IMR-90 (cell line): ENCODE results near the gene GRIK3. TPM values are rescaled to one million over a fixed set of nuclear protein-coding genes. Genes with fewer than 3 reads are reported as not detected.

ENCODE experiments used
- ATAC-seq: fragments of 200-7000 bp; cut with Tn5 transposase; 2 replicates; pipeline ENCODE4 v1.9.1; 2020; ENCODE audit warnings: low read depth, mild to moderate bottlenecking, moderate library complexity
- Bru-seq: library from RNA; stranded (reverse); fragments of 400-500 nt; gene quantifications from one replicate; lab custom pipeline; 2021; lab: Mats Ljungman, UMichigan
- BruChase-seq, 2 experiments: library from RNA; stranded (reverse); fragments of 400-500 nt; gene quantifications; one replicate each; lab custom pipeline; 2021; lab: Mats Ljungman, UMichigan
- BruUV-seq: library from RNA; stranded (reverse); fragments of 400-500 nt; replicated peaks from 2 replicates; lab custom pipeline; 2021; lab: Mats Ljungman, UMichigan
- CTCF ChIA-PET: fragments of 300-600 bp; formaldehyde crosslinking; extraction: SDS; loops from one replicate; lab custom pipeline; 2021; ENCODE audit warnings: antibody characterized with exemption; lab: Yijun Ruan, JAX
- POLR2A ChIA-PET: fragments of 300-600 bp; sonication (Branson Sonifier 250); formaldehyde crosslinking; loops from one replicate; lab custom pipeline; 2022; ENCODE audit warnings: antibody characterized with exemption; ENCODE audit not compliant: unreplicated experiment; lab: Charles Lee
- DNase-seq: peaks from one replicate; pipeline ENCODE4 v3.0.0; 2013
- H2AFZ ChIP-seq: replicated peaks from 2 replicates; pipeline ENCODE3; 2013; ENCODE audit warnings: low read length, mild to moderate bottlenecking; ENCODE audit not compliant: poor library complexity
- H2AK5ac ChIP-seq: 2 replicates; pipeline ENCODE4 v1.6.1; 2013; ENCODE audit warnings: low read depth, low read length, inconsistent platforms
- H2AK9ac ChIP-seq: replicated peaks from 2 replicates; pipeline ENCODE3; 2013; ENCODE audit warnings: mild to moderate bottlenecking, low read depth, low read length, moderate library complexity; ENCODE audit not compliant: poor library complexity
- H2BK120ac ChIP-seq: 2 replicates; pipeline ENCODE4 v1.6.1; 2013; ENCODE audit warnings: low read depth, low read length, inconsistent platforms
- H2BK15ac ChIP-seq: 3 replicates; pipeline ENCODE4 v1.6.1; 2013; ENCODE audit warnings: low read depth, low read length, inconsistent platforms
- H2BK20ac ChIP-seq: 2 replicates; pipeline ENCODE4 v1.6.1; 2013; ENCODE audit warnings: low read depth, mild to moderate bottlenecking, inconsistent platforms, low read length, moderate library complexity
- H2BK5ac ChIP-seq: 2 replicates; pipeline ENCODE4 v1.6.1; 2013; ENCODE audit warnings: mild to moderate bottlenecking, low read depth, low read length, inconsistent platforms; ENCODE audit not compliant: poor library complexity, severe bottlenecking
- H3K14ac ChIP-seq: replicated peaks from 2 replicates; pipeline ENCODE4 v1.6.1; 2013; ENCODE audit warnings: low read depth, low read length, inconsistent platforms
- H3K18ac ChIP-seq: 2 replicates; pipeline ENCODE4 v1.6.1; 2013; ENCODE audit warnings: low read depth, low read length, control low read depth
- H3K23ac ChIP-seq: 2 replicates; pipeline ENCODE4 v1.6.1; 2013; ENCODE audit warnings: low read depth, low read length, inconsistent platforms
- H3K27ac ChIP-seq: 2 replicates; pipeline ENCODE4 v1.5.1; 2013; ENCODE audit warnings: mild to moderate bottlenecking, control low read depth, low read length; ENCODE audit not compliant: insufficient read depth
- H3K27me3 ChIP-seq: 2 replicates; pipeline ENCODE4 v1.6.1; 2013; ENCODE audit warnings: low read length; ENCODE audit not compliant: control insufficient read depth, insufficient read depth
- H3K36me3 ChIP-seq: 2 replicates; pipeline ENCODE4 v1.6.1; 2013; ENCODE audit warnings: low read length, mixed read lengths; ENCODE audit not compliant: control insufficient read depth, insufficient read depth
- H3K4ac ChIP-seq: 2 replicates; pipeline ENCODE4 v1.6.1; 2013; ENCODE audit warnings: low read depth, low read length, inconsistent platforms
- H3K4me1 ChIP-seq: 2 replicates; pipeline ENCODE4 v1.6.1; 2013; ENCODE audit warnings: low read length, mixed read lengths; ENCODE audit not compliant: control insufficient read depth, insufficient read depth
- H3K4me2 ChIP-seq: 2 replicates; pipeline ENCODE4 v1.6.1; 2013; ENCODE audit warnings: low read depth, mild to moderate bottlenecking, control low read depth, low read length, moderate library complexity
- H3K4me3 ChIP-seq: 2 replicates; pipeline ENCODE4 v1.5.1; 2013; ENCODE audit warnings: low read depth, mild to moderate bottlenecking, control low read depth, low read length, moderate library complexity; ENCODE audit not compliant: insufficient read depth
- H3K56ac ChIP-seq: 2 replicates; pipeline ENCODE4 v1.6.1; 2013; ENCODE audit warnings: low read length, inconsistent platforms; ENCODE audit not compliant: insufficient read depth; ENCODE audit errors: extremely low read depth
- H3K79me1 ChIP-seq, 2 experiments: 2 replicates each; pipeline ENCODE4 v1.6.1; 2013; ENCODE audit warnings: low read length in 2 of 2, inconsistent platforms in 1 of 2, low read depth in 1 of 2
- H3K9ac ChIP-seq: 2 replicates; pipeline ENCODE4 v1.6.1; 2013; ENCODE audit warnings: low read depth, low read length, control low read depth
- H3K9me1 ChIP-seq: 2 replicates; pipeline ENCODE4 v1.6.1; 2013; ENCODE audit warnings: low read length, inconsistent platforms; ENCODE audit not compliant: insufficient read depth
- H3K9me3 ChIP-seq: 2 replicates; pipeline ENCODE4 v1.6.1; 2013; ENCODE audit warnings: low read length; ENCODE audit not compliant: control insufficient read depth, insufficient read depth
- H4K20me1 ChIP-seq: 2 replicates; pipeline ENCODE4 v1.6.1; 2013; ENCODE audit warnings: low read length, inconsistent platforms; ENCODE audit not compliant: insufficient read depth
- H4K5ac ChIP-seq: 2 replicates; pipeline ENCODE4 v1.6.1; 2013; ENCODE audit warnings: mild to moderate bottlenecking, low read depth, low read length, control low read depth
- H4K8ac ChIP-seq, 2 experiments: 2 replicates each; pipeline ENCODE4 v1.6.1; 2013; ENCODE audit warnings: low read depth in 2 of 2, low read length in 2 of 2, control low read depth in 1 of 2, inconsistent platforms in 1 of 2
- H4K91ac ChIP-seq: 2 replicates; pipeline ENCODE4 v1.6.1; 2013; ENCODE audit warnings: low read depth, low read length, inconsistent platforms; ENCODE audit not compliant: insufficient read depth
- CEBPB ChIP-seq: IDR thresholded peaks from 2 replicates; pipeline ENCODE4 v1.6.1; 2012; ENCODE audit warnings: low read depth, low read length, improper control_type of control experiment
- CHD1 ChIP-seq: IDR thresholded peaks from 2 replicates; pipeline ENCODE4 v1.6.1; 2012; ENCODE audit warnings: low read depth, low read length, improper control_type of control experiment
- CTCF ChIP-seq: conservative IDR thresholded peaks from 2 replicates; pipeline ENCODE4 v1.5.1; 2012; ENCODE audit warnings: mild to moderate bottlenecking, low read depth, low read length, improper control_type of control experiment
- ELK1 ChIP-seq: fragments of 150-350 bp; IDR thresholded peaks from 2 replicates; pipeline ENCODE4 v1.6.1; 2016; ENCODE audit warnings: low read depth, mild to moderate bottlenecking, low read length, moderate library complexity, borderline replicate concordance
- FOS ChIP-seq: fragments of 150-350 bp; IDR thresholded peaks from 2 replicates; pipeline ENCODE4 v1.6.1; 2016; ENCODE audit warnings: low read depth, low read length
- MAFK ChIP-seq: IDR thresholded peaks from 2 replicates; pipeline ENCODE4 v1.6.1; 2012; ENCODE audit warnings: low read depth, low read length, improper control_type of control experiment
- MAZ ChIP-seq: IDR thresholded peaks from 2 replicates; pipeline ENCODE4 v1.6.1; 2012; ENCODE audit warnings: low read depth, mild to moderate bottlenecking, low read length, improper control_type of control experiment, moderate library complexity, borderline replicate concordance
- MXI1 ChIP-seq: IDR thresholded peaks from 2 replicates; pipeline ENCODE4 v1.6.1; 2012; ENCODE audit warnings: low read depth, mild to moderate bottlenecking, low read length, moderate library complexity, borderline replicate concordance
- POLR2A ChIP-seq: IDR thresholded peaks from 2 replicates; pipeline ENCODE4 v1.6.1; 2012; ENCODE audit warnings: mild to moderate bottlenecking, low read depth, low read length
- RAD21 ChIP-seq: IDR thresholded peaks from 2 replicates; pipeline ENCODE4 v1.6.1; 2012; ENCODE audit warnings: low read length, improper control_type of control experiment
- RCOR1 ChIP-seq: IDR thresholded peaks from 2 replicates; pipeline ENCODE4 v1.6.1; 2012; ENCODE audit warnings: mild to moderate bottlenecking, low read length, improper control_type of control experiment; ENCODE audit not compliant: insufficient replicate concordance
- SMC3 ChIP-seq: fragments of 150-350 bp; IDR thresholded peaks from 2 replicates; pipeline ENCODE4 v1.6.1; 2016; ENCODE audit warnings: low read depth, mild to moderate bottlenecking, antibody characterized with exemption, low read length, moderate library complexity
- USF2 ChIP-seq: fragments of 150-350 bp; IDR thresholded peaks from 2 replicates; pipeline ENCODE4 v1.6.1; 2017; ENCODE audit warnings: mild to moderate bottlenecking, antibody characterized with exemption, low read length, low read depth
- WGBS, 2 experiments: methylation state at CpG; one replicate each; pipeline versions ENCODE4 v1.1.5 to v1.1.7; 2013; ENCODE audit warnings: missing lambda C conversion rate in 2 of 2; ENCODE audit not compliant: insufficient read length in 1 of 2; ENCODE audit errors: extremely low coverage in 2 of 2; 5-methylcytosine and 5-hydroxymethylcytosine counted together
- dilution Hi-C: fragments of 300-500 bp; cut with HindIII; formaldehyde crosslinking; loops from one replicate; pipeline ENCODE4 v1.14.3; 2018; ENCODE audit warnings: low sequenced_read_pairs; ENCODE audit not compliant: unreplicated experiment
- in situ Hi-C: fragments of 300-500 bp; cut with MboI; formaldehyde crosslinking; loops from 3 replicates; pipeline ENCODE4 v1.14.3; 2019; ENCODE audit warnings: low sequenced_read_pairs, inconsistent platforms, mixed read lengths
- intact Hi-C: fragments of 100-400 bp; cut with micrococcal nuclease; formaldehyde crosslinking; loops from 2 replicates; pipeline ENCODE4 v1.10.0; 2022
- long read RNA-seq: library from polyadenylated mRNA; unstranded; transcript quantifications from one replicate; pipeline ENCODE4 v2.0.0, GENCODE V29; 2021; ENCODE audit not compliant: unreplicated experiment
- polyA plus RNA-seq, 3 experiments: library from polyadenylated mRNA; depleted of rRNA; stranded (reverse); fragments of >200 nt; gene quantifications; 2 replicates each; pipeline ENCODE4 v1.2.3, GENCODE V29; 2012; ENCODE audit warnings: low replicate concordance in 1 of 3
- total RNA-seq: library from RNA; depleted of rRNA; stranded (reverse); fragments of >200 nt; gene quantifications from 2 replicates; pipeline ENCODE4 v1.2.3, GENCODE V29; 2012; rRNA removed

GRIK3 gene
- not detected in 2 replicates for total RNA-seq
- polyA plus RNA-seq (2012; rRNA removed), result not detected in 2 replicates
- polyA plus RNA-seq (2012; cell fraction: cytosol; rRNA removed), result not detected in 2 replicates
- polyA plus RNA-seq (2012; cell fraction: nucleus; rRNA removed; ENCODE audit: low replicate concordance), result not detected in 2 replicates
- Bru-seq, nascent RNA, result percentile 6 among the genes with signal in this experiment
- percentile 6 among the genes with signal in this experiment for BruChase-seq, experiment 1, labeled RNA remaining after a 6-hour chase
- percentile 2 among the genes with signal in this experiment for BruChase-seq, experiment 2, labeled RNA remaining after a 2-hour chase
- long read RNA-seq, result 0 reads

GRCh38 chr1:37034121-37035013 is at the start of gene GRIK3:
Gene GRIK3 (minus strand): TSS chr1:37034515. CDS start chr1:37034108, 407 bp downstream.
- no peak within 1 kb of the TSS for H3K4me3 ChIP-seq
- peaks cover 44% of the 10 kb centered on the region for H3K27me3 ChIP-seq
- H3K4me2 ChIP-seq, result no peak within 1 kb of the TSS
- no peak within 1 kb of the TSS for H2BK5ac ChIP-seq
- no peaks in the 10 kb centered on the region for H3K79me1 ChIP-seq
- no peaks in the 10 kb centered on the region for H3K9me1 ChIP-seq
- H3K9me3 ChIP-seq, result no peaks in the 10 kb centered on the region
- H3K4me1 ChIP-seq, result no peaks in the 10 kb centered on the region
- no peak within 1 kb of the TSS for H3K27ac ChIP-seq
- no peak within 1 kb of the TSS for H2AFZ ChIP-seq
- no peak within 1 kb of the TSS for H3K9ac ChIP-seq
- ChIA-PET CTCF (no interaction called here), POLR2A (no interaction called here)
- no peak within 1 kb of the TSS for H2BK15ac ChIP-seq
- no peak within 1 kb of the TSS for H4K91ac ChIP-seq
- intact Hi-C loops (no loop called here), in situ Hi-C loops (no loop called here), dilution Hi-C loops (no loop called here)
- no peak within 1 kb of the TSS for H4K8ac ChIP-seq
- no peak within 1 kb of the TSS for H3K56ac ChIP-seq
- no peak within 1 kb of the TSS for H3K4ac ChIP-seq
- no peak within 1 kb of the TSS for H2BK120ac ChIP-seq
- ATAC-seq (peak; percentile 40), DNase-seq (no peak)
- no peak within 1 kb of the TSS for H3K23ac ChIP-seq
- H3K14ac ChIP-seq, result no peak within 1 kb of the TSS
- no peak within 1 kb of the TSS for H2BK20ac ChIP-seq
- no peaks in the 10 kb centered on the region; the same call in 1 of the 2 replicates for H4K20me1 ChIP-seq
- H2AK5ac ChIP-seq, result no peak within 1 kb of the TSS
- H4K5ac ChIP-seq, result no peak within 1 kb of the TSS
- H3K36me3 ChIP-seq, result no peaks in the 10 kb centered on the region
- no peak within 1 kb of the TSS for H3K18ac ChIP-seq
- no peak within 1 kb of the TSS for H2AK9ac ChIP-seq
- 1% methylated on average over 37 of the region's 128 CpGs; no CpG with 5 or more reads in 1 of the 2 experiments for WGBS, 2 experiments
- no TSS peak for BruUV-seq
- TF ChIP-seq SMC3 (no peak), RAD21 (no peak), CTCF (no peak), MXI1 (no peak), RCOR1 (no peak), CEBPB (no peak), FOS (no peak), MAZ (no peak), ELK1 (no peak), MAFK (no peak), POLR2A (no peak), CHD1 (no peak), USF2 (no peak)
